Smooth muscle cell (in vitro differentiated cells): ENCODE data around the gene HSD17B2. TPM values are rescaled to one million over a fixed set of nuclear protein-coding genes. Genes with fewer than 3 reads are reported as not detected.

ENCODE experiments used
- DNase-seq: peaks from one replicate; lab custom pipeline; 2025; ENCODE audit not compliant: unreplicated experiment; lab: John Stamatoyannopoulos, UW
- H2AFZ ChIP-seq: fragments of 200-600 bp; sonication (generic); 2 replicates; pipeline ENCODE4 v1.6.0; 2016; ENCODE audit warnings: antibody characterized with exemption, low read depth, mild to moderate bottlenecking
- H3F3A ChIP-seq: fragments of 200-600 bp; sonication (generic); 2 replicates; pipeline ENCODE4 v1.6.0; 2017; ENCODE audit warnings: antibody characterized with exemption, low read depth
- H3K27ac ChIP-seq: fragments of 200-600 bp; sonication (generic); 2 replicates; pipeline ENCODE4 v1.5.1; 2016; ENCODE audit warnings: low read depth, mild to moderate bottlenecking
- H3K27me3 ChIP-seq: fragments of 200-600 bp; sonication (generic); 2 replicates; pipeline ENCODE4 v1.6.1; 2016; ENCODE audit warnings: low read depth, mild to moderate bottlenecking
- H3K36me3 ChIP-seq: fragments of 200-600 bp; sonication (generic); 2 replicates; pipeline ENCODE4 v1.5.1; 2016; ENCODE audit warnings: low read depth
- H3K4me1 ChIP-seq: fragments of 200-600 bp; sonication (generic); 2 replicates; pipeline ENCODE4 v1.5.1; 2016; ENCODE audit warnings: low read depth
- H3K4me2 ChIP-seq: fragments of 200-600 bp; sonication (generic); 2 replicates; pipeline ENCODE4 v1.6.0; 2016; ENCODE audit warnings: mild to moderate bottlenecking
- H3K4me3 ChIP-seq: fragments of 200-600 bp; sonication (generic); 2 replicates; pipeline ENCODE4 v1.5.1; 2016; ENCODE audit warnings: mild to moderate bottlenecking
- H3K79me2 ChIP-seq: fragments of 200-600 bp; sonication (generic); 2 replicates; pipeline ENCODE4 v1.6.0; 2016; ENCODE audit warnings: low read depth, mild to moderate bottlenecking
- H3K9ac ChIP-seq: fragments of 200-600 bp; sonication (generic); 2 replicates; pipeline ENCODE4 v1.6.0; 2016; ENCODE audit warnings: low read depth
- H3K9me3 ChIP-seq: fragments of 200-600 bp; sonication (generic); replicated peaks from 2 replicates; pipeline ENCODE4 v1.5.1; 2016; ENCODE audit warnings: low read depth
- H4K20me1 ChIP-seq: fragments of 200-600 bp; sonication (generic); 2 replicates; pipeline ENCODE4 v1.6.0; 2016; ENCODE audit warnings: low read depth
- WGBS: methylation state at CpG from one replicate; pipeline ENCODE4 v1.1.7; 2016; ENCODE audit warnings: low lambda C conversion rate; 5-methylcytosine and 5-hydroxymethylcytosine counted together
- polyA plus RNA-seq: library from polyadenylated mRNA; unstranded; fragments of >200 nt; fragmentation: Nextera tagmentation; extraction: Ambion mirVana; gene quantifications from 2 replicates; pipeline ENCODE4 v1.2.1, GENCODE V29; 2016
- total RNA-seq: library from RNA; depleted of rRNA; stranded (reverse); fragments of >200 nt; gene quantifications from 2 replicates; pipeline ENCODE4 v1.2.3, GENCODE V29; 2014
- TF ChIP-seq, protein P1 (sequence below): fragments of 200-600 bp; sonication (generic); IDR thresholded peaks from 2 replicates; pipeline ENCODE4 v1.5.1; 2017; ENCODE audit warnings: borderline replicate concordance, mild to moderate bottlenecking, antibody characterized with exemption; ENCODE audit not compliant: insufficient read depth, poor library complexity, severe bottlenecking

HSD17B2 gene
- total and polyA plus RNA-seq, 2 experiments from 2014 or later = 21.8 to 33.9 TPM

DNA sequence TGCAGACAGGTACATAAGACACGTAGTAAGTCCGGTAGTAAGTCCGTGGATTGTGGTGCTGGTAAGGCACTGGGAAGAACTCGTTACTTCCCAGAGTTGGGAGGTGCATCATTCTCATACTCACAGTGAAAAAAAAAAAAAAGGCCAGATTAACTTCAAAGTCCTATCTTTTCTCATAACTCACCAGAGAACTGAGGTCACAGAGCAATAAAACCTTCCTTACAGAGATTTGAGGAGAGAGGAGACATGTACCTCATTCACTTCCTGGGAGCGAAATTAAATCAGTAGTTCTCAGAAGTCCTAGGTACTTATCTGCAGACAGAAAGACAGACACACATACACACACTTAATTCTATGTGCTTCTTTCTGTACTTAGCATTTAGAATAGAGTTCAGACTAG lies 112.5 kb downstream of the HSD17B2 start:
- 82% methylated on average over 5 of the region's 5 CpGs for WGBS
- peaks cover 13% of the 10 kb centered on the region for H3K4me1 ChIP-seq
- H3K4me2 ChIP-seq = no peak overlapping the region
- H3F3A ChIP-seq = peaks cover 3% of the 10 kb centered on the region
- no peak overlapping the region for H2AFZ ChIP-seq
- peaks cover 11% of the 10 kb centered on the region for H3K79me2 ChIP-seq
- no peak overlapping the region for H3K4me3 ChIP-seq
- no peaks in the 10 kb centered on the region for H3K27me3 ChIP-seq
- H3K9ac ChIP-seq = no peak overlapping the region
- peaks cover 16% of the 10 kb centered on the region for H4K20me1 ChIP-seq
- peaks cover 6% of the 10 kb centered on the region for H3K36me3 ChIP-seq
- no peak overlapping the region for H3K27ac ChIP-seq
- no peak for DNase-seq
- no peaks in the 10 kb centered on the region for H3K9me3 ChIP-seq
- TF ChIP-seq, protein P1, sequence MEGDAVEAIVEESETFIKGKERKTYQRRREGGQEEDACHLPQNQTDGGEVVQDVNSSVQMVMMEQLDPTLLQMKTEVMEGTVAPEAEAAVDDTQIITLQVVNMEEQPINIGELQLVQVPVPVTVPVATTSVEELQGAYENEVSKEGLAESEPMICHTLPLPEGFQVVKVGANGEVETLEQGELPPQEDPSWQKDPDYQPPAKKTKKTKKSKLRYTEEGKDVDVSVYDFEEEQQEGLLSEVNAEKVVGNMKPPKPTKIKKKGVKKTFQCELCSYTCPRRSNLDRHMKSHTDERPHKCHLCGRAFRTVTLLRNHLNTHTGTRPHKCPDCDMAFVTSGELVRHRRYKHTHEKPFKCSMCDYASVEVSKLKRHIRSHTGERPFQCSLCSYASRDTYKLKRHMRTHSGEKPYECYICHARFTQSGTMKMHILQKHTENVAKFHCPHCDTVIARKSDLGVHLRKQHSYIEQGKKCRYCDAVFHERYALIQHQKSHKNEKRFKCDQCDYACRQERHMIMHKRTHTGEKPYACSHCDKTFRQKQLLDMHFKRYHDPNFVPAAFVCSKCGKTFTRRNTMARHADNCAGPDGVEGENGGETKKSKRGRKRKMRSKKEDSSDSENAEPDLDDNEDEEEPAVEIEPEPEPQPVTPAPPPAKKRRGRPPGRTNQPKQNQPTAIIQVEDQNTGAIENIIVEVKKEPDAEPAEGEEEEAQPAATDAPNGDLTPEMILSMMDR = no peak

Other genes starting within 250 kb of the HSD17B2 start
- not detected in 2 replicates for gene SDR42E1, start 23.8 kb upstream of the HSD17B2 start, total RNA-seq
- gene SDR42E1, start 23.8 kb upstream of the HSD17B2 start, polyA plus RNA-seq = not detected in 2 replicates
- gene MPHOSPH6, start 135.0 kb downstream of the HSD17B2 start, total RNA-seq = 65.5 and 77.3 TPM in 2 replicates
- gene MPHOSPH6, start 135.0 kb downstream of the HSD17B2 start, polyA plus RNA-seq = 52.2 and 55.4 TPM in 2 replicates